ENCODE data around the gene CCT6A. TPM values are rescaled to one million over a fixed set of nuclear protein-coding genes. Genes with fewer than 3 reads are reported as not detected.
"Not testable (repeated sequence)": the region's sequence is repeated elsewhere in the genome, so short reads cannot be mapped to it uniquely, and the experiment has no call there.

The CCT6A gene
- polyA plus RNA-seq (2012; ENCODE audit: missing spikeins): 239 TPM

- peak; percentile 95 for TF ChIP-seq POLR2AphosphoS5 (IDR thresholded peaks at IDR 0.05; ENCODE audit: low read depth, low read length)
- peak; percentile 93 for TF ChIP-seq POLR2A (IDR thresholded peaks at IDR 0.05; ENCODE audit: low read depth, low read length)
- peak; percentile 61; the same call in 1 of the 2 replicates for TF ChIP-seq TAF1 (IDR thresholded peaks at IDR 0.05; ENCODE audit: borderline replicate concordance, low read depth, low read length)
- DNase-seq (ENCODE audit: insufficient read length) (peak; percentile 89), FAIRE-seq (peak; percentile 94)
Observed at GRCh38 chr7:56051339-56052191, at the start of gene CCT6A, which contains the start of gene PSPH. Gene CCT6A (plus strand): TSS chr7:56051765. CDS start chr7:56051849, 84 bp downstream. Gene PSPH (minus strand): TSS chr7:56051444. CDS start chr7:56021212, 30,232 bp downstream.

- FAIRE-seq: no peak
- TF ChIP-seq TAF1 (IDR thresholded peaks at IDR 0.05; ENCODE audit: borderline replicate concordance, low read depth, low read length) (no peak), POLR2AphosphoS5 (IDR thresholded peaks at IDR 0.05; ENCODE audit: low read depth, low read length) (no peak), POLR2A (IDR thresholded peaks at IDR 0.05; ENCODE audit: low read depth, low read length) (no peak)
- no peak for DNase-seq (ENCODE audit: insufficient read length)
Observed at GRCh38 chr7:56003749-56004148, 47.8 kb upstream of the CCT6A start.

GRCh38 chr7:56007167-56007652 is 44.4 kb upstream of the CCT6A start:
- no peak for FAIRE-seq
- DNase-seq (ENCODE audit: insufficient read length): no peak
- TF ChIP-seq TAF1 (IDR thresholded peaks at IDR 0.05; ENCODE audit: borderline replicate concordance, low read depth, low read length) (no peak), POLR2A (IDR thresholded peaks at IDR 0.05; ENCODE audit: low read depth, low read length) (no peak), POLR2AphosphoS5 (IDR thresholded peaks at IDR 0.05; ENCODE audit: low read depth, low read length) (no peak)

- no peak for FAIRE-seq
- no peak for DNase-seq (ENCODE audit: insufficient read length)
- no peak for TF ChIP-seq POLR2A (IDR thresholded peaks at IDR 0.05; ENCODE audit: low read depth, low read length)
- TF ChIP-seq POLR2AphosphoS5 (IDR thresholded peaks at IDR 0.05; ENCODE audit: low read depth, low read length): no peak
- no peak for TF ChIP-seq TAF1 (IDR thresholded peaks at IDR 0.05; ENCODE audit: borderline replicate concordance, low read depth, low read length)
Observed at GRCh38 chr7:56007891-56008290, 43.7 kb upstream of the CCT6A start.

- DNase-seq (ENCODE audit: insufficient read length) (no peak), FAIRE-seq (peak; percentile 5)
Observed at GRCh38 chr7:56009695-56010094, 41.9 kb upstream of the CCT6A start.

GRCh38 chr7:56017015-56017414 is 34.5 kb upstream of the CCT6A start:
- not testable (repeated sequence) for FAIRE-seq; DNase-seq (ENCODE audit: insufficient read length)

More at GRCh38 chr7:56009695-56010094, 41.9 kb upstream of the CCT6A start:
- TF ChIP-seq POLR2A (IDR thresholded peaks at IDR 0.05; ENCODE audit: low read depth, low read length) (no peak), TAF1 (IDR thresholded peaks at IDR 0.05; ENCODE audit: borderline replicate concordance, low read depth, low read length) (no peak), POLR2AphosphoS5 (IDR thresholded peaks at IDR 0.05; ENCODE audit: low read depth, low read length) (no peak)

- no peak for DNase-seq (ENCODE audit: insufficient read length)
- no peak for TF ChIP-seq TAF1 (IDR thresholded peaks at IDR 0.05; ENCODE audit: borderline replicate concordance, low read depth, low read length)
- no peak for FAIRE-seq
Observed at GRCh38 chr7:56019501-56019900, 32.1 kb upstream of the CCT6A start.

- TF ChIP-seq POLR2A (IDR thresholded peaks at IDR 0.05; ENCODE audit: low read depth, low read length) (no peak), POLR2AphosphoS5 (IDR thresholded peaks at IDR 0.05; ENCODE audit: low read depth, low read length) (no peak), TAF1 (IDR thresholded peaks at IDR 0.05; ENCODE audit: borderline replicate concordance, low read depth, low read length) (no peak)
- no peak for FAIRE-seq
- no peak for DNase-seq (ENCODE audit: insufficient read length)
Observed at GRCh38 chr7:56023500-56023899, 28.1 kb upstream of the CCT6A start.

GRCh38 chr7:56026538-56026937 is 25.0 kb upstream of the CCT6A start:
- DNase-seq (ENCODE audit: insufficient read length) (no peak), FAIRE-seq (no peak)
- TF ChIP-seq POLR2AphosphoS5 (IDR thresholded peaks at IDR 0.05; ENCODE audit: low read depth, low read length) (no peak), TAF1 (IDR thresholded peaks at IDR 0.05; ENCODE audit: borderline replicate concordance, low read depth, low read length) (no peak), POLR2A (IDR thresholded peaks at IDR 0.05; ENCODE audit: low read depth, low read length) (no peak)

- FAIRE-seq: no peak
- no peak for TF ChIP-seq POLR2AphosphoS5 (IDR thresholded peaks at IDR 0.05; ENCODE audit: low read depth, low read length)
- no peak for DNase-seq (ENCODE audit: insufficient read length)
Observed at GRCh38 chr7:56028942-56029630, 22.5 kb upstream of the CCT6A start.

GRCh38 chr7:56030340-56030739 is 21.2 kb upstream of the CCT6A start:
- FAIRE-seq: no peak
- no peak for DNase-seq (ENCODE audit: insufficient read length)
- TF ChIP-seq POLR2AphosphoS5 (IDR thresholded peaks at IDR 0.05; ENCODE audit: low read depth, low read length) (no peak), POLR2A (IDR thresholded peaks at IDR 0.05; ENCODE audit: low read depth, low read length) (no peak), TAF1 (IDR thresholded peaks at IDR 0.05; ENCODE audit: borderline replicate concordance, low read depth, low read length) (no peak)

GRCh38 chr7:56031556-56031955 is 20.0 kb upstream of the CCT6A start:
- not testable (repeated sequence) for DNase-seq (ENCODE audit: insufficient read length); FAIRE-seq

- not testable (repeated sequence) for FAIRE-seq; DNase-seq (ENCODE audit: insufficient read length)
Observed at GRCh38 chr7:56032578-56032977, 19.0 kb upstream of the CCT6A start.
